H1 (cell line): Measurements from ENCODE around the gene DCHS1. TPM values are rescaled to one million over a fixed set of nuclear protein-coding genes. Genes with fewer than 3 reads are reported as not detected.
A peak's percentile ranks its signal among the peaks of the same experiment; 100 is the strongest.

Experiments
- BACH1 ChIP-seq: IDR thresholded peaks from 2 replicates; pipeline ENCODE4 v1.6.1; 2012; ENCODE audit warnings: low read length, improper control_type of control experiment
- CTCF ChIP-seq, 3 experiments: IDR thresholded peaks; 1 replicate in 2 of 3; 2 replicates in 1 of 3; pipeline versions ENCODE4 v1.5.1 to v1.6.1; 2011; ENCODE audit warnings: low read length in 3 of 3, mild to moderate bottlenecking in 3 of 3, inconsistent platforms in 2 of 3, low read depth in 1 of 3, moderate library complexity in 1 of 3; ENCODE audit not compliant: insufficient read depth in 1 of 3; ENCODE audit errors: control extremely low read depth in 1 of 3
- EZH2 ChIP-seq: fragments of 200-600 bp; sonication (generic); IDR thresholded peaks from 2 replicates; pipeline ENCODE4 v1.7.1; 2012; ENCODE audit warnings: low read depth, mild to moderate bottlenecking, moderate library complexity, low read length, inconsistent platforms; ENCODE audit not compliant: severe bottlenecking
- HDAC6 ChIP-seq: IDR thresholded peaks from one replicate; pipeline ENCODE4 v1.7.1; 2012; ENCODE audit warnings: low read depth, mild to moderate bottlenecking, inconsistent platforms, low read length, moderate library complexity
- JUN ChIP-seq: IDR thresholded peaks from 2 replicates; pipeline ENCODE4 v1.6.1; 2011; ENCODE audit warnings: low read depth, mild to moderate bottlenecking, improper control_type of control experiment, low read length
- NANOG ChIP-seq: IDR thresholded peaks from 2 replicates; pipeline ENCODE4 v1.6.1; 2011; ENCODE audit warnings: low read length, low read depth, mild to moderate bottlenecking, inconsistent platforms; ENCODE audit not compliant: insufficient read depth, poor library complexity, severe bottlenecking
- RAD21 ChIP-seq, 2 experiments: IDR thresholded peaks in 1 of 2; conservative IDR thresholded peaks in 1 of 2; 2 replicates each; pipeline ENCODE4 v1.6.1; 2011; ENCODE audit warnings: low read depth in 2 of 2, low read length in 2 of 2, improper control_type of control experiment in 1 of 2, inconsistent platforms in 1 of 2, mild to moderate bottlenecking in 1 of 2, moderate library complexity in 1 of 2
- USF2 ChIP-seq: IDR thresholded peaks from 2 replicates; pipeline ENCODE4 v1.6.1; 2011; ENCODE audit warnings: low read length, improper control_type of control experiment
- polyA plus RNA-seq, 7 experiments: library from polyadenylated mRNA; depleted of rRNA in 3 of 7; stranded (reverse) in 5 of 7; unstranded in 2 of 7; fragments of >200 nt in 5 of 7; fragments of 200-250 nt in 2 of 7; gene quantifications; 1 replicate in 5 of 7; 2 replicates in 1 of 7; 4 replicates in 1 of 7; pipeline versions ENCODE4 v1.2.1 to v1.2.3, GENCODE V29; 2011 to 2013; ENCODE audit warnings: missing spikeins in 2 of 7, mixed read lengths in 2 of 7
- total RNA-seq: library from RNA; stranded (reverse); fragmentation: NEBNext Ultra II Directional; extraction: Animal tissue kit (Norgen Biotek cat#: 25700); gene quantifications from 2 replicates; pipeline ENCODE4 v1.2.1, GENCODE V29; 2021

The DCHS1 gene
- total and polyA plus RNA-seq, 2 of the 8 experiments (the other 6 are each of a cell fraction or from before 2014, with no cell fraction given), result 8.2 to 10.5 TPM

DNA sequence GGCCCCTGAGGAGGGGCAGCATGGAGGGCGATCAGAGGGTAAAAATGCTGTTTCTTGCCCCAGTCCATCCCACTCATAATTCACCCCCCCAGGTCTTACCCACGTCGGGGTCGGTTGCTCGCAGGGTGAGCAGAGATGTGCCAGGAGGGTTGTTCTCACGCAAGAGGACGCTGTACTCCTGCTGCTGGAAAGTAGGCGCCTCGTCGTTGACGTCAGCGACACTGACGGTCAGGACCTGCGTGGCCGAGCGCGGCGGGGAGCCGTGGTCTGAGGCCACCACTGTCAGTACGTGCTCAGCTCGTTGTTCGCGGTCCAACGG, 26.1 kb downstream of the DCHS1 start (continued):
- TF ChIP-seq RAD21 (IDR thresholded peaks at IDR 0.05 in 1 of 2, conservative IDR thresholded peaks at IDR 0.05 in 1 of 2; ENCODE audit: low read depth in 2 of 2, low read length in 2 of 2) (peak; percentile 30 to 36; a peak in 3 of 4 replicates), USF2 (no peak), EZH2 (no peak), HDAC6 (no peak), NANOG (no peak), BACH1 (no peak), CTCF (IDR thresholded peaks at IDR 0.05; ENCODE audit: control extremely low read depth in 1 of 3, insufficient read depth in 1 of 3, low read depth in 1 of 3, low read length in 3 of 3) (peak in 2 of 3 experiments; percentile 2 to 14; a peak in 1 of 4 replicates), JUN (no peak)
- TF ChIP-seq, all 59 proteins: peak for 3
